Cortex of kidney (tissue), 1 donor: ENCODE measurements around the gene SRP72.
A peak's percentile ranks its signal among the peaks of the same experiment; 100 is the strongest.
"Not testable (repeated sequence)": the region's sequence is repeated elsewhere in the genome, so short reads cannot be mapped to it uniquely, and the experiment has no call there.

Experiments
- DNase-seq: peaks from one replicate; lab custom pipeline; 2025; lab: John Stamatoyannopoulos, UW

The SRP72 gene

DNA sequence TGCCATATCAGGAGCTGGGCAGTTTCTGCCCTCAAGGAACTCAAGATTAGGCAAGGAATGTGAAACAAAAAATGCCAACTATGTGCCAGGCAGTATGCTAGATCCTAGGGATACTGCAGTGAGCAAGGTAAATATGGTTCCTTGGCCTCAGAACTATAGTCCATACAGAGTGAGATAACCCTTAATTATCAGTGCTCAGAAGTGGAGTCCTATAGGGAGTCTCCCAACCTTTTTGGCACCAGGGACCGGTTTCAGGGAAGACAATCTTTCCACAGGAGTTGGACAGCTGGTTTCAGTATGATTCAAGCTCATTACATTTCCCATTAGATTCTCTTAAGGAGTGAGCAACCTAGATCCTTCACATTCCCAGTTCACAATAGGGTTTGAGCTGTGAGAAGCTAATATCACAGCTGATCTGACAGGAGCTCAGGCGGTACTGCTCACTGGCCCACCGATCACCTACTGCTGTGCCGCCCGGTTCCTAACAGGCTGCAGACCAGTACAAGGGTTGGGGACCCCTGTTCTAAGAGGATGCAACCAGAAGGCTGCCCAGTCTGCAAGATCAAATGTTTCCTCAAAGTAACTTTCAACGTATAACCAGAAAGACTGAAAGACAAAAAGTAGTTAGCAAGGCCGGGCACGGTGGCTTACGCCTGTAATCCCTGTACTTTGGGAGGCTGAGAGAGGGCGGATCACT, 1.7 kb upstream of the SRP72 start:
- no peak for DNase-seq

DNA sequence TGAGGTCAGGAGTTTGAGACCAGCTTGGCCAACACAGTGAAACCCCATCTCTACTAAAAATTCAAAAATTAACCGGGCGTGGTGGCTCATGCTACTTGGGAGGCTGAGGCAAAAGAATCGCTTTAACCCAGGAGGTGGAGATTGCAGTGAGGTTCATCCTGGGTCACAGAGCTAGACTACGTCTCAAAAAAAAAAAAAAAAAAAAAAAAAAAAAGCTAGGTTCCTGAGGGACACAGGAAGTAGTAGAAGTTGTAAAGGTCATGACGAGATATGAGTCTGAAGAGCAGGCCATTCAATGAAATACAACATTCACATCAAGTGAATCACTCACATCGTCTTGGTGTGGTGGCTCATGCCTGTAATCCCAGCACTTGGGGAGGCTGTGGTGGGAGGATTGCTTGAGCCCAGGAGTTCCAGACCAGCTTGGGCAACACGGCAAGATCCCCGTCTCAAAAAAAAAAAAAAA, 1.1 kb upstream of the SRP72 start:
- DNase-seq, result not testable (repeated sequence)

DNA sequence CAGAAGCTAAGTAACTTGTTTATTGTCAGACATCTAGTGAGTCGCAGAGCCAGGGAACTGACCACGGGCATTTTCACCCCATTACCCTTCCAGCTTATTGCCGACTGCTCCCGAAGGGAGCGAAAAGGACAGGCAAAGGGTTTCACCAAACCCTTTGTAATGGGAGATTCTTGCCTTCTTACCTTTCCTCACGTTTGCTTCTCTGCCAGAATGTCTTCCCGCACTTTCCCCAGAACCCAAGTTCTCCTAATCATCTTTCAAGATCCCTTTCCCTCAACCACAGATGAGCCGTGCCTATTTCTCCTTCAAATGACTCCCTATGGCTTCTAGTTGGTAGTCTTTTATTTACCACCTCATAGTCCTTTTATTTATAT, 520 bp upstream of the SRP72 start:
- no peak for DNase-seq

DNA sequence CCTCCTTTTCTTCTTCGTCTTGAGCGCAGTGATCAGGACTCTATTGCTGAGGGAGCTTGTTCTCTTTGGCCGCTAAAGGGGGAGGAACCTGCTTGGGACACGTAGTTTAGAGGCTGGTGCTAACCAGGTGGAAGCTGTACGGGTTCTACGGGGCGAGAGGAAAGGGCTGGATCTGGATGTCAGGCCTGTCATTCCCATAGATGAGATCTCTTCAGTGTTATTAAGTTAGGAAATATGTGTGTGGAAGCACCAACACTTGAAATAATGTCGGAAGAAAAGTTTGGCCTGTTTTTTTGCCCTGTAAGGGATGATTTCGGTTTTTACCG, 643 bp downstream of the SRP72 start:
- DNase-seq, result no peak

DNA sequence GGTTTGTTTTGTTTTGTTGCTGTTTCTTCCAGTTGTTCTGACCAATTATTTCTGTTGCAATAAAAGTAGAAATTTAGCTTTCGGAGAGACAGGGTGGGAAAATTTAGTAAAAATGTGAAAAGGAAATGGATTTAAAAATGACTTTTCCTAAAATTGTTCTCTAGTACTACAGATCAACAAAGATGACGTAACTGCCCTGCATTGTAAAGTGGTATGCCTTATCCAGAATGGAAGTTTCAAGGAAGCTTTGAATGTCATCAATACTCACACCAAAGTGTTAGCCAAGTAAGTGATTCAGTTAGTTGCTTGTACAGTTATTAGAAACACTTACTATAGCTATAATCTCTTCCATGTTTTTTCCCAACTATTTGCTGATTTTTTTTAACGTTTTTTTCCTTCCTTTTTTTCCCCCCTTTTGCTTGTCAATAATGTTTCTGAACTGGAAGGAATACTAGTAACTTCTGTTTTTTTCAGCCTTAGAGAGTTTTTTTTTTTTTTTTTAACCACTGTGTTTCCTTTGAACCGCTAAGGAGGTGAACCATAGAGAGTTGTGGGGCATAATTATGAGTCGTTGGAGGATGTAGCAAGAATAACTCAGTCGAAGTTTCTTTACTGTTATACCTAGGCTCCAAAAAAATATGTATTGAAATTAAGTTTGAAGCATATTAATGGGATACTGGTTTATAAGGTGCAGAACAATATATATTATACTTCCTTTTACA, 2.2 kb downstream of the SRP72 start:
- DNase-seq, result no peak

DNA sequence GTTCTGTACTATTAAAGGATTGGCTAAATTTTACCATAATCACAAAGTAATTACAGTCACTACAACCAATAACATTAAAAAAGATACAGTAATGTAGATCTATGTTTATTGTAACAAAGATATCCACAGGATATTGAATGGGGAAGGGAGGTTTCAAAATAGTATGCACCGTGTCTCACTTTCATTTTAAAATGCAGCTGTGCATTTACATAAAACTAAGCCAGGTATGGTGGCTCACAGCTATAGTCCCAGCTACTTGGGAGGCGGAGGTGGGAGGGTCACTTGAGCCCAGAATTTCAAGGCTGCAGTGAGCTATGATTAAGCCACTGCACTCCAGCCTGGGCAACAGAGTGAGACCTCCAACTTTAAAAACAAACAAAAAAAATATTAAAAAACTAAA, 8.5 kb downstream of the SRP72 start:
- DNase-seq, result no peak

DNA sequence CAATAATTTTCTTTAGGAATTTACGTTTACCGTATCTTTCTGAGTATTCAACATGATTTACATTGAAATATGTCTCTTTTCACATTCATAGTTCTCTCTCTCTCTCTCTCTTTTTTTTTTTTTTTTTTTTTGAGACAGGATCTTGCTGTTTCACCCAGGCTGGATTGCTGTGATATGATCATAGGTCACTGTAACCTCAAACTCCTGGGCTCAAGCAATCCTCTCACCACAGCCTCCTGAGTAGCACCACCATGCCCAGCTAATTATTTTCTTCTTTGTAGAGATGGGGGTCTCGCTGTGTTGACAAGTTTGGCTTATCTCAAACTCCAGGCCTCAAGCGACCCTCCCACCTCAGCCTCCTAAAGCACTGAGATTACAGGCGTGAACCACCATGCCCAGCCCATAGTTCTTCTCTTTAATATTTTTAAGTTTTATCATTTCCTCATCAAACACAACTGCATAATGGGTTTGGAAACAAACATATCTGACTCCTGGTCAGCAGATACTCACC, 9.8 kb downstream of the SRP72 start:
- DNase-seq, result no peak

DNA sequence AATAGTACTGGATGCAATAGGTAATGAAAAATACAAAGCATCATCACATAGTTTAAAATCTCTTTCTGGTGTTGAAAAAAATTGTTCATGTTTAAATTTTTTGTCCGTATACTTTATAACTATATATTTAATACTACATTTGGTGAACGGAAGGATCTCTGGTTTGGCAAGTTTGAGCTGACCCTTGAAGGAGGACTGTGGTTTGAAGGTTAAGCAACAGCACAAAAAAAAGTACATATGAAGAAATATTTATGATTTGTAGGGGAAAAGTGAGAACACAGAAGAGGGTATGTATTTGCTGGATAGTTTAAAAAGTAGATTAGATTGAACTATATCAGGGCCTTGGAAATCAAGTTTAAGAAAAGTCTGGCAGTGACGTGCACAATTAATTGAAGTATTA, 13.3 kb downstream of the SRP72 start:
- no peak for DNase-seq

DNA sequence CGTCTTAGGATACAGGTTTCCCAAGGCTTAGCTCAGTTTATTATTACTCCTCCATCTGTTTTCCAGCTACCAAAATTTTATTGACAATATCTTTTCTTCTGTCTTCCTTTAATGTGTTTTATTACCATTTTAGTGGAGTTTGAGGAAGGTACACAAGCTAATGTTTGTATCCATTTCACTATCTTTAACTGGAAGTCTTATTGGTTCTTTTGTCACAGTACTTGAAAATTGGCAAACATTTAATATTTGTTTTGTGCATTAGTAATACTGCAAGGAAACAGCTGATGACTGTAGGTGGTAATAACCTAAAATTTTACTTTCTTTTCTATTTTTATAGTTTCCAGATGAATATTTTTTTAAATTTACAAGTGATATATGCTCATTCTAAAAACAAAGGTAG, 28.8 kb downstream of the SRP72 start:
- DNase-seq, result no peak

DNA sequence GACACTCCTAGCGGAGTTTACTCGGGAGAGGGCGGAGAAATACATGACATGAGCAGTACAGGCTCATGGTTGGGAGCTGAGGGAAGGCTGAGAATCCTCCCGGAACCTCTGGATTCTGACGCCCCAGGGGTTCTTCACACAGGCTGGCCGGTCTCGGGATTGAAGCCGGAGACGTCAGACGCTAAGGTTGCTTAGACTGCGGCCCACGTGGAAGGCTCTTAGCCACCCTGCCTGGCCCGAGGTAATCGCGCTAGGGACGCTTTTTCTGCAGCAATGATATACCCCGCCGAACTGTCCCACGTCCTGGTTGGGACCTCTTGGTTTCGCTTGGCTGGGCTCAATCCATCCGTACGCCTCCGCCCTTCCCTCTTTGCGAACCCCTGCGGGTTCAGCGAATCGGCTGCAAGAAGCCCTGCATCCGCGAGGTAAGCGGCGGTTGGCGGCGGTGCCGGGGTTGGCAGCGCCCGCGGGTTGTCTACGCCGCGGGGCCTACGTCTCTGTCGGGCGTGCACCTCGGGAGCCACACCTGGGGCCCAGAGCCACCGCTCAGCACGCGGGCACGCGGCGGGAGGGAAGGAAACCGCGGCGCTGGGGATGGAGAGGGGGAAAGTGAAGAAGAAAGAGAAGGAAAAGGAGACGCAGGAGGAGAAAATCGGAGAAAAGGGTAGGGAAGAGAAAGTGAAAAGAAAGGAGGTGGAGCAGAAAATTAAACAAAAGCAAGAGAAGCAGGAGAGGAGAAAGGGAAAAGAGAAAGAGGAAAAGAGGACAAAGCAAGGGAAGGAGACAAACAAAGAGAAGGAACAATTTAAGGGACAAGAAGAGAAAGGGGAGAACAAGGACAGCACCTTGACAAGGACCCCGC, 38.1 kb downstream of the SRP72 start, which contains the start of gene ARL9:
ARL9 (plus strand) TSS at position 523 of the 862 bp plus-strand sequence; CDS start at position 595, 72 bp downstream.
- DNase-seq, result no peak

DNA sequence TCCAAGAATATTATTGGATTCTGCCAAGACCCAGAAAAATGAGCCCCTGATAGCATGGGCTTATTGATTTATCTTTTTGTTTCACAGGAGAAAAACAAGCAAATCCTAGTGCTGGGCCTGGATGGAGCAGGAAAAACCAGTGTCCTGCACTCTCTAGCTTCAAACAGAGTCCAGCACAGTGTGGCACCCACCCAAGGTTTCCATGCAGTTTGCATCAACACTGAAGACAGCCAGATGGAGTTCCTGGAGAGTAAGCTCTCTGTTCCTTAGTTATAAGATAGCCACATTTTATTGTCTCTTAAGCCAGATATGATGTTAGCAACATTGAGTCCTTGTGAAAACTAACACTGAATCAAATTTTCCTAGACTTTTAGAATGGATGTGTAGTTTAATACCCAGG, 43.7 kb downstream of the SRP72 start:
- no peak for DNase-seq

DNA sequence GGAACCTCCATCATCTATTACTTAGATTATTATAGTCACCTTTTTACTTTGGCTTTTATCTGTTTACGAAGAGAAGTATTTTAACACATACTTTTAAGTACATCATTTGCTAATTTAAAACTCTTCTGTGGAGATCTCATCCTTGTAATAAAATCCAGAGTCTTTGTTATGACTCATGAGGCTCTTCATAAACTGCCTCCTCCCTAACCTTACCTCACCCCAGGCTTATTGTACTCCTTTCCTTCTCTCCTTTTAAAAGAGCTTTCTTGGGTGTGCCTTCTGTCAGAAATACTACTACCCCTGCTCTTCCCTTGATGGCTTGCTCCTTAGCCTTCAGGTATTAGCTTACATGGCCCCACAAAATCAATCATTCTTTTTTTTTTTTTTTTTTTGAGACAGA, 44.7 kb downstream of the SRP72 start:
- no peak for DNase-seq

DNA sequence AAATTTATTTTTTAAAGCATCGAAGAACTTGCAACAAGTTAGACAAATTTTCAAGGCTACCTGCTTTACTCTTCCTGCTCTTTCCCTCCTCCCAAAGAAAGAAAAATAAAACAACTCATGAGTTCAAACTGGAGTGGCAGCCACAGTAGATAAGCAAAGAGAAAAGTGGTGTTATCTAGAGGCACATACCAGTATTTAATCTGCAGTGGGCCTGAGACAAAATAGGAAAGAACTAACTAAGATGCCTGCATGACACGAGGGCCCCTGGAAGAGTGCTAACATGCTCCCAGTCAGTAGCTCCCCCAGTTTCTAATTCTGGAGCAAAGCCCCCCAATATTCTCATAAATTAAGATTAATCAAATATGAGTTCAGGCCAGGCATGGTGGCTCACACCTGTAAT, 46.1 kb downstream of the SRP72 start:
- no peak for DNase-seq

DNA sequence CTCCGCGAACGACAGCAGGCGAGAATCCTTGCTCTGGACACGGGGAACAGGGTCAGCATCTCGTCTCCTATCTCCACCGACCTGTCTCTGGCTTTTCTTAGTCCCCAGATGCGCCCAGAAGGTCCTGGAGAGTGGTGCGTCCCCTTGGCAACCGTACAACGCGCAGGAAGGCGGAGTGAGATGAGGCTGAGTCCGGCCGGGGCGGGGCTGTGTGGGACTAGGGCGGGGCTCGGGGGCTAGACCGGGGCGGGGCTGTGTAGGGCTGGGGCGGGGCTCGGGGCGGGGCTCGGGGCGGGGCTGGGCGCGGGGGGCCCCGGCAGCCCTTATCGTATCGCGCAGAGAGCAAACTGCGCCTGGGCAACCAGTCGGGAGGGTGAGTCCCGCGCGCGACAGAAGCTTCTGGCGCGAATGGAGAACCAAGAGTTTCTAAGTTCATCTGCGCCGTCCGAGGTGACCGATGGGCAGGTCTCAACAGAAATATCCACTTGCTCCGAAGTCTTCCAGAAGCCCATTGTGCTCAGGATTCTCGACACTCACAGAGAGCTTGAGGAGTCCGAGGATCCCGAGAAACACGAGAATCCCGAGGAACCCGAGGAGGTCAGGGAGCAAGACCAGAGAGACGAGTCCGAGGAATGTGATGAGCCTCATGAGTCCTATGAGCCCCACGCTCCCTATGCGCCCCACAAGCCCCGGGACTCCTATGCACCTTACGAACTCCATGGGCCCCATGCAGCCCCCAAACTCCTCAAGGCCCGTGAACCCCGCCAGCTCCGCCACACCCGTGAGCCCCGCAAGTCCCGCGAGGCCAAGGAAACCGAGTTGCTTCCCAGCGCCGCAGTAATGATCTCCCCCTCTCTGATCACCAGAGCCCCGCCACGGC, 63.1 kb downstream of the SRP72 start:
- no peak for DNase-seq

DNA sequence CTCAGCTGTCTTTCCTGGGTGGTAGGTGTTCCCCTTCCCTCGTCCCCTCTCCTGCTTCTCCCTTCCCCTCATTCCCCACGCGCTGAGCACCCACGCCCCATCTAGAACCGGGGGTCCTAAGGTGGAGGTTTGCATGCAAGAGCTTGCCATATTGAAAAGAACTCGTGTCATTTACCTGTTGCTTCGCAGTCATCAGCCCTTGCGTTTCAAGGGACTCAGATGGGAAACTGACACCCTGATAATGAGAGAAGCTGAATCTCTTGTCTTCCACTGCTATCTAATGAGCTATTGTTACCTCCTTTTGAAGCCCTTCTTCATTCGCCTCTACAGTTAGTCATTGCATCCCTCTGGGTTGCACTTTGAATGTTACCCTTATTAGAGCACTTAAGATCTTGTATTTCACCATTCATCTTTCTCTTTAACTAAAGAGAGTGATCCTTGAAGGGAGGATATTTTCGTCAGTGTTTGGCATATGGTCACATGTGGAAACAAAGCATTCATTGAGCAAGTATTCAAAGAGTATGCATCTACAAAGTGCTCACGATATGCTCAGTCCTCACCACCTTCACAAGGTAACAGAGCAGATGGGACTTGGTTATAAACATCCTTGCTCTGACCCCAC, 63.8 kb downstream of the SRP72 start:
- DNase-seq, result no peak

DNA sequence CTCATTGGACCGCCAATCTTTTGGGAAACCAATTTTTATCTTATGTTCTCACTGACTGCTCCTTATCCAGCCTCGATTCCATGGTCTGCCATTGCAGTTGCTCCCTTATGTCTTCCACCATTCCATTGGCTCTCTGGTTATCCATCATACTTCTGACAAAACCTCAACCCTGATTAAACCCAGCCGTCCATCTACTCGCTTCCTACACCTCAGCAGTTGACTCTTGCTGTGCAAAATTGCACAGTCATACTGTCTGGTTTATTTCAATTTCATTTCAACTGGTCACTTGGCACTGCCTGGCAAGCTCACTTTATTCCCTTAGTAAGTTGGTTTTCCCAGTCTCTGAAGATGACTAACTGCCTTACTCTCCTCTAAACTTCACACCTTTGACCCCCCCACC, 64.4 kb downstream of the SRP72 start:
- no peak for DNase-seq

DNA sequence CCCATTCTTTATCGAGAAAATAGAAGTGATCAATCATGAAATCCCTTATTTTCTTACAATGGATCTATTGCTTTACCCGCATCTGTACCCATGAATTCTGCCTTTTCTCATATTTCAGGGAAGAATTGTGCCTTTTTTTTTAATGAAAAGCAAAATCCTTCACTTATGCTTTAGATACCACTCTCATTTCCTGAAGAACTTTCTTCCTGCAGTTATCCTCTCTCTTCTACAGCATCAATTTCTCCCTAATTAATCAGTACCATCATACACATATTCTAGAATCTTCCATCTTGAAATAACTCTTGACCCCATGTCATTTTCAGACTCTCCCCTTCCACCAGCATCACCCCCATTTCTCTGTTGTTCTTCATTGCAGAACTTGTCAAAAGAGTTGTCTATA, 64.8 kb downstream of the SRP72 start:
- no peak for DNase-seq

DNA sequence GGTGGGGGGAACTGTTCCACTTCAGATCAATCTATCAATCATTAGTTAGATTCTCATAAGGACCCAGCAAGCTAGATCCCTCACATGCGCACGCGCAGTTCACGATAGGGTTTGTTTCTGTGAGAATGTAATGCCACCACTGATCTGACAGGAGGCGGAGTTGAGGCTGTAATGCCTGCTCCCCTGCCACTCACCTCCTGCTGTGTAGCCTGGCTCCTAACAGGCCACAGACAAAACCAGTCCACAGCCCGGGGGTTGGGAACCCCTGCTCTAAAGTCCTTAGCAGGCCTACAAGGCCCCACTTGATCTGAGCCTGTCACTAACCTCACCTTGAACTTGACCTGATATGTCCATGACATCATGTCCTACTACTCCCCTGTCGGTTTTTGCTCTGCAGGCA, 68.5 kb downstream of the SRP72 start:
- no peak for DNase-seq

DNA sequence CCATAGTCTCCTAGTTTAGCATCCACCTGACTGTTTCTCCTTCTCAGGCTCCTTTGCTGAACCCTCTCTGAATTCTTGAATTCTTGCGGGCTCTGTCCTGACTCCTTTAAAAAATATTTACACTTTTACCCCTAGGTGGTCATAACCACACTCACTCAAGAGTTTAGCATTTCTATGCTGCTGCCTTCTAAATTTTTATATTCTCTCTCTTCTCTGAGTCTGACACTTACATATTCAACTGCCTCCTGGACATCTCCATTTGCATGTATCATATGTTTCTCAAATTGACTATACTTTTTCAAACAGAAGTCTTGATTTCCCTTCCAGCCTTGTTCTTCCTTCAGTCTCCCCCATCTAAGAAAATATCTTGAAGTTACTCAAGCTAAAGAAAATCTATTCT, 69.7 kb downstream of the SRP72 start:
- DNase-seq, result no peak

DNA sequence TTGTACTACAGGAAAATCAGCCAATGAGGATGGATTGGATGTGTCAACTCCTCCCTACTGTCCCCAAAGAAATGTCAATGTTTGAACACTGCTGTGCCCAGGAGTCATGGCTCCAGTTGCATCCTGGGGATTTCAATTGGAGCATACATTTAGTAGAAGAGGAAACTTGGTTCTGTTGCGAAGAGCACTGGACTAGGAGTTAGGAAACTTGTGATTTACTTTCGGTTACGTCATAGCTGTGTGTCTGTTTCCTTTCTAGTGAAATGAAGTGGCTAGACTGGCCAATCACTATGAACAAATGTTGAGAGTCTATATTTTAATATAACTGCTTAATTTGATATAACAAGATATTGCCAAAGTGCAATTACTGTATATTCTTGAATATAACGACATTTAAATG, 73.4 kb downstream of the SRP72 start:
- DNase-seq, result no peak

DNA sequence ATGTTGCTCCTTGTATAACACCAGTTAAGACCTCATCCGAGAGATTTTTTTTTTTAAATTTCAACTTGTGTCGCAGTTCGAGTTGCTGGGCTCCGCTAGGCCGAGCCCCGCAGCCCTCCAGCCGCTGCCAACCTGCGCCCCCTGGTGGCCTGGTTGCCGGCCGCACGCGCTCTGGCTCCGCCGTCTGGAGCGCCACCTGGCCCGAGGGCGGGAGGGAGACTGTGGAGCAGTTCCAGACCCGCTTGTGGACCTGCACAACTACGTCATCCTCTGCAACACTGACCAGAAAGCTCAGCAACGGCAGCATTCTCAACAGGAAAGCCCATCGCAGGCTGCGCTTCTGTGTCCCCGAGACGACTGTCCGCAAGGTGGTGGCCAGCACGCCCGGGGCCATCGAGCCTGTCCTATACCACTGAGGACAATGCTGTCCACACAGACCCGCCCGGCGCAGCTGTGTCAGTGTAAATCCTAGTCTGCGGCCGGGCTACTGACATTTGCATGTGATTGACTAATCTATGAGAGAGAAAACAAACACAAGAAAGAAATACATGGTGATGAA, 77.2 kb downstream of the SRP72 start:
- DNase-seq, result peak; percentile 25
